Thyroid gland (tissue), 4 donors: ENCODE results near the gene ACHE.

Source experiments
- POLR2A ChIP-seq, 2 donors: fragments of 450-650 bp; IDR thresholded peaks; one replicate each; pipeline ENCODE4 v1.6.1; 2017; ENCODE audit warnings: antibody characterized with exemption in 2 of 2, mild to moderate bottlenecking in 2 of 2, moderate library complexity in 1 of 2
- TF ChIP-seq, protein P1 (sequence below), 6 experiments: fragments of 200-600 bp in 3 of 6; fragments of 450-650 bp in 3 of 6; sonication (generic) in 3 of 6; IDR thresholded peaks; one replicate each; pipeline ENCODE4 v1.5.1; 2016 to 2019; ENCODE audit warnings: antibody characterized with exemption in 6 of 6, mild to moderate bottlenecking in 2 of 6, inconsistent platforms in 1 of 6, moderate library complexity in 1 of 6

- TF ChIP-seq, protein P1, sequence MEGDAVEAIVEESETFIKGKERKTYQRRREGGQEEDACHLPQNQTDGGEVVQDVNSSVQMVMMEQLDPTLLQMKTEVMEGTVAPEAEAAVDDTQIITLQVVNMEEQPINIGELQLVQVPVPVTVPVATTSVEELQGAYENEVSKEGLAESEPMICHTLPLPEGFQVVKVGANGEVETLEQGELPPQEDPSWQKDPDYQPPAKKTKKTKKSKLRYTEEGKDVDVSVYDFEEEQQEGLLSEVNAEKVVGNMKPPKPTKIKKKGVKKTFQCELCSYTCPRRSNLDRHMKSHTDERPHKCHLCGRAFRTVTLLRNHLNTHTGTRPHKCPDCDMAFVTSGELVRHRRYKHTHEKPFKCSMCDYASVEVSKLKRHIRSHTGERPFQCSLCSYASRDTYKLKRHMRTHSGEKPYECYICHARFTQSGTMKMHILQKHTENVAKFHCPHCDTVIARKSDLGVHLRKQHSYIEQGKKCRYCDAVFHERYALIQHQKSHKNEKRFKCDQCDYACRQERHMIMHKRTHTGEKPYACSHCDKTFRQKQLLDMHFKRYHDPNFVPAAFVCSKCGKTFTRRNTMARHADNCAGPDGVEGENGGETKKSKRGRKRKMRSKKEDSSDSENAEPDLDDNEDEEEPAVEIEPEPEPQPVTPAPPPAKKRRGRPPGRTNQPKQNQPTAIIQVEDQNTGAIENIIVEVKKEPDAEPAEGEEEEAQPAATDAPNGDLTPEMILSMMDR (IDR thresholded peaks at IDR 0.05): no peak
- TF ChIP-seq POLR2A (IDR thresholded peaks at IDR 0.05): no peak
Observed at GRCh38 chr7:100929808-100930174, 34.1 kb upstream of the ACHE start.
